GM18870 (cell line): ENCODE data around the gene ATP1A4.
A peak's percentile ranks its signal among the peaks of the same experiment; 100 is the strongest.

Experiments used
- ATAC-seq: cut with Tn5 transposase; IDR thresholded peaks from one replicate; pipeline ENCODE4 v1.9.1; 2021; ENCODE audit warnings: moderate library complexity; ENCODE audit not compliant: unreplicated experiment

The ATP1A4 gene

GRCh38 chr1:160204526-160205241 lies 53.3 kb downstream of the ATP1A4 start:
- peak; percentile 76 for ATAC-seq

- ATAC-seq = no peak
These were observed 54.0 kb downstream of the ATP1A4 start, which contains the start of gene PEA15 for GRCh38 chr1:160205242-160206035. PEA15 (plus strand) TSS chr1:160205384; CDS start chr1:160211545, 6,161 bp downstream.

GRCh38 chr1:160206036-160206389 lies 54.6 kb downstream of the ATP1A4 start:
- no peak for ATAC-seq

GRCh38 chr1:160206421-160207117 lies 55.2 kb downstream of the ATP1A4 start:
- ATAC-seq = no peak

- ATAC-seq = no peak
These were observed 55.8 kb downstream of the ATP1A4 start for GRCh38 chr1:160207118-160207650.

- no peak for ATAC-seq
These were observed 56.6 kb downstream of the ATP1A4 start for GRCh38 chr1:160207771-160208556.

- no peak for ATAC-seq
These were observed 57.3 kb downstream of the ATP1A4 start for GRCh38 chr1:160208557-160209320.

GRCh38 chr1:160209321-160210046 lies 58.1 kb downstream of the ATP1A4 start:
- ATAC-seq = no peak

- no peak for ATAC-seq
These were observed 59.2 kb downstream of the ATP1A4 start for GRCh38 chr1:160210561-160210960.

GRCh38 chr1:160211046-160211790 lies 59.8 kb downstream of the ATP1A4 start:
- no peak for ATAC-seq

- no peak for ATAC-seq
These were observed 63.2 kb downstream of the ATP1A4 start for GRCh38 chr1:160214481-160215140.

GRCh38 chr1:160216301-160216700 lies 64.9 kb downstream of the ATP1A4 start:
- ATAC-seq = no peak

- no peak for ATAC-seq
These were observed 66.2 kb downstream of the ATP1A4 start for GRCh38 chr1:160217481-160218051.

- no peak for ATAC-seq
These were observed 67.9 kb downstream of the ATP1A4 start for GRCh38 chr1:160219062-160219929.

- no peak for ATAC-seq
These were observed 68.9 kb downstream of the ATP1A4 start for GRCh38 chr1:160220301-160220700.

- ATAC-seq = no peak
These were observed 69.7 kb downstream of the ATP1A4 start for GRCh38 chr1:160221089-160221488.

- ATAC-seq = no peak
These were observed 71.1 kb downstream of the ATP1A4 start for GRCh38 chr1:160222546-160222945.
